CD4-positive, alpha-beta T cell (primary cell): ENCODE data around the gene R3HCC1L. TPM values are rescaled to one million over a fixed set of nuclear protein-coding genes. Genes with fewer than 3 reads are reported as not detected.

Source experiments
- ATAC-seq: fragments of 200-7000 bp; cut with Tn5 transposase; one replicate; pipeline ENCODE4 v1.10.0; 2022; ENCODE audit warnings: mild to moderate bottlenecking; ENCODE audit not compliant: poor library complexity
- CTCF ChIA-PET: fragments of 350-600 bp; sonication (Branson Sonifier 250); formaldehyde crosslinking; loops from one replicate; lab custom pipeline; 2021; ENCODE audit warnings: antibody characterized with exemption, inconsistent platforms; lab: Charles Lee
- POLR2A ChIA-PET: fragments of 350-600 bp; sonication (Branson Sonifier 250); formaldehyde crosslinking; loops from one replicate; lab custom pipeline; 2021; ENCODE audit warnings: antibody characterized with exemption, inconsistent platforms; lab: Charles Lee
- DNase-seq, 14 experiments: peaks; one replicate each; pipeline ENCODE4 v3.0.0-alpha.2; 2013 to 2020; ENCODE audit warnings: mixed read lengths in 2 of 14
- H3K27ac ChIP-seq, 2 donors: one replicate each; pipeline versions ENCODE4 v1.5.1 to v1.7.0; 2013; ENCODE audit warnings: low read length in 2 of 2, low read depth in 1 of 2, mild to moderate bottlenecking in 1 of 2
- H3K27me3 ChIP-seq, 2 experiments: 1 replicate in 1 of 2; 2 replicates in 1 of 2; pipeline versions ENCODE4 v1.6.1 to v1.7.0; 2013; ENCODE audit warnings: low read length in 2 of 2, control low read depth in 1 of 2, mild to moderate bottlenecking in 1 of 2, moderate library complexity in 1 of 2; ENCODE audit not compliant: insufficient read depth in 2 of 2, control insufficient read depth in 1 of 2
- H3K36me3 ChIP-seq: one replicate; pipeline ENCODE4 v1.6.1; 2013; ENCODE audit warnings: low read length, control low read depth; ENCODE audit not compliant: insufficient read depth
- H3K4me1 ChIP-seq: one replicate; pipeline ENCODE4 v1.6.1; 2013; ENCODE audit warnings: low read length, control low read depth; ENCODE audit not compliant: insufficient read depth
- H3K4me3 ChIP-seq: one replicate; pipeline ENCODE4 v1.5.1; 2013; ENCODE audit warnings: mild to moderate bottlenecking, low read length, moderate library complexity
- H3K9me3 ChIP-seq, 2 experiments: 1 replicate in 1 of 2; 2 replicates in 1 of 2; pipeline versions ENCODE4 v1.6.1 to v1.7.0; 2013; ENCODE audit warnings: low read length in 2 of 2, mild to moderate bottlenecking in 2 of 2, control low read depth in 1 of 2, moderate library complexity in 1 of 2; ENCODE audit not compliant: control insufficient read depth in 1 of 2, insufficient read depth in 1 of 2
- H3K27ac Mint-ChIP-seq: one replicate; pipeline ENCODE4 v1.8.0; 2020; ENCODE audit warnings: mixed read lengths
- H3K27me3 Mint-ChIP-seq: one replicate; pipeline ENCODE4 v1.8.0; 2021; ENCODE audit warnings: mixed read lengths
- H3K36me3 Mint-ChIP-seq: one replicate; pipeline ENCODE4 v1.8.0; 2021; ENCODE audit warnings: low read depth, mixed read lengths
- H3K4me1 Mint-ChIP-seq: one replicate; pipeline ENCODE4 v1.8.0; 2021; ENCODE audit warnings: low read depth, mixed read lengths
- H3K4me3 Mint-ChIP-seq: one replicate; pipeline ENCODE4 v1.8.0; 2020; ENCODE audit warnings: mild to moderate bottlenecking, mixed read lengths
- H3K9me3 Mint-ChIP-seq: one replicate; pipeline ENCODE4 v1.8.0; 2020; ENCODE audit warnings: mixed read lengths
- intact Hi-C, 2 experiments: fragments of 100-400 bp; cut with DNase I in 1 of 2; cut with micrococcal nuclease in 1 of 2; formaldehyde crosslinking; loops; one replicate each; pipeline versions ENCODE4 v1.15.1 to v1.9.0; 2023 to 2025; cut with DNase I, micrococcal nuclease
- total RNA-seq, 174 experiments: library from RNA in 2 of 174; stranded (reverse) in 2 of 174; gene quantifications; one replicate each; pipeline ENCODE4 v1.2.3 and lab custom pipeline; 2021 to 2026
- TF ChIP-seq, protein P1 (sequence below): fragments of 200-600 bp; IDR thresholded peaks from one replicate; pipeline ENCODE4 v1.8.0; 2022; ENCODE audit warnings: antibody characterized with exemption, mild to moderate bottlenecking

Gene R3HCC1L
- total RNA-seq, 2 experiments from 2014 or later = 12.7 to 13.7 TPM

DNA sequence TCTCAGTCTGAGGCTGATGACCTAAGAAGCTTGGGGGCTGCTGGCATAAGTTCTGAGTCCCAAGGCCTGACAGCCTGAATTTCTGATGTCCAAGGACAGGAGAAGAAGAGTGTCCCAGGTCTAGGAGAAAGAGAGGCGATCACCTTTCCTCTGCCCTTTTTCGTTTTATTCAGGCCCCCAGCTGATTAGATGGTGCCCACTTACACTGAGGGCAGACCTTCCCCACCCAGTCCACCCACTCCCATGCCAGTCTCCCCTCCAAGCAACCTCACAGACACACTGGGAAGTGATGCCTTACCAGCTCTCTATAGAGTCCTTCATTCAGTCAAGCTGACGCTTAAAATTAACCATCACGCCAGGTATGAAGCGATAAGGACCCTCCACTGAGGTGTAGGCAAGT is 152.9 kb downstream of the R3HCC1L start:
- CTCF ChIA-PET = no interaction called here

DNA sequence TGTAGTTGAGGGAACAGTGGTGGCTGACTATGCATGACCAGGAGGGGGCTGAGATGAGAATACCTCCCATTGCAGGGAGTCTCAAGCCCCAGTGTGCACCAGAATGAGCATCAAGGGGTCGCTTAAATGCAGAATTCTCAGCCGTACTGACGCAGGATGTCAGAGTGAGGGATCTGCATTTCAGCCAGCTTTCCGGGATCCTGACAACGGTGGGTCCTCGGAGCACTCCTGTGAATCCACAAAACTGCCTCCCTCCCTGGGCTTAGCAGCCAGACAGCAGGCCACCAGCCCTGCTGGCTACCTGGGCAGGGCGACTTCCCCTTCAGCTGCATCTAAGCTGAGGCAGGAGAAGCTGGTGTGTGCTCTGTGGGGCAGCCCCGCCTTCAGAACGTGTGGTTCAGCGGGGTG is 155.3 kb downstream of the R3HCC1L start:
- Histone ChIP-seq H3K9me3 (no peaks in the 10 kb centered on the region), H3K27me3 (peaks cover 6 to 9% of the 10 kb centered on the region in 2 experiments), H3K36me3 (no peaks in the 10 kb centered on the region), H3K4me3 (no peak overlapping the region), H3K4me1 (no peaks in the 10 kb centered on the region), H3K27ac (no peak overlapping the region)
- TF ChIP-seq, protein P1, sequence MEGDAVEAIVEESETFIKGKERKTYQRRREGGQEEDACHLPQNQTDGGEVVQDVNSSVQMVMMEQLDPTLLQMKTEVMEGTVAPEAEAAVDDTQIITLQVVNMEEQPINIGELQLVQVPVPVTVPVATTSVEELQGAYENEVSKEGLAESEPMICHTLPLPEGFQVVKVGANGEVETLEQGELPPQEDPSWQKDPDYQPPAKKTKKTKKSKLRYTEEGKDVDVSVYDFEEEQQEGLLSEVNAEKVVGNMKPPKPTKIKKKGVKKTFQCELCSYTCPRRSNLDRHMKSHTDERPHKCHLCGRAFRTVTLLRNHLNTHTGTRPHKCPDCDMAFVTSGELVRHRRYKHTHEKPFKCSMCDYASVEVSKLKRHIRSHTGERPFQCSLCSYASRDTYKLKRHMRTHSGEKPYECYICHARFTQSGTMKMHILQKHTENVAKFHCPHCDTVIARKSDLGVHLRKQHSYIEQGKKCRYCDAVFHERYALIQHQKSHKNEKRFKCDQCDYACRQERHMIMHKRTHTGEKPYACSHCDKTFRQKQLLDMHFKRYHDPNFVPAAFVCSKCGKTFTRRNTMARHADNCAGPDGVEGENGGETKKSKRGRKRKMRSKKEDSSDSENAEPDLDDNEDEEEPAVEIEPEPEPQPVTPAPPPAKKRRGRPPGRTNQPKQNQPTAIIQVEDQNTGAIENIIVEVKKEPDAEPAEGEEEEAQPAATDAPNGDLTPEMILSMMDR = no peak
- DNase-seq (no peak), ATAC-seq (no peak)
- intact Hi-C loops = no loop called here
- H3K27ac Mint-ChIP-seq = no peak overlapping the region
- no peaks in the 10 kb centered on the region for H3K36me3 Mint-ChIP-seq
- no peaks in the 10 kb centered on the region for H3K4me1 Mint-ChIP-seq
- POLR2A ChIA-PET = no interaction called here
- peaks cover 22% of the 10 kb centered on the region for H3K27me3 Mint-ChIP-seq
- no peak overlapping the region for H3K4me3 Mint-ChIP-seq
- H3K9me3 Mint-ChIP-seq = no peaks in the 10 kb centered on the region
- CTCF ChIA-PET = no interaction called here

More for the DNA sequence above, 152.9 kb downstream of the R3HCC1L start:
- Histone ChIP-seq H3K27me3 (peaks cover 11 to 16% of the 10 kb centered on the region in 2 experiments), H3K36me3 (no peaks in the 10 kb centered on the region), H3K27ac (no peak overlapping the region), H3K4me1 (no peaks in the 10 kb centered on the region), H3K9me3 (peaks cover 0 to 1% of the 10 kb centered on the region in 2 experiments), H3K4me3 (no peak overlapping the region)
- ATAC-seq = no peak
- Mint-ChIP-seq H3K36me3 (no peaks in the 10 kb centered on the region), H3K27ac (no peak overlapping the region), H3K9me3 (no peaks in the 10 kb centered on the region), H3K27me3 (peaks cover 24% of the 10 kb centered on the region), H3K4me1 (no peaks in the 10 kb centered on the region), H3K4me3 (no peak overlapping the region)
- POLR2A ChIA-PET = no interaction called here
- DNase-seq = no peak
- TF ChIP-seq, protein P1 = no peak
- intact Hi-C loops = no loop called here

DNA sequence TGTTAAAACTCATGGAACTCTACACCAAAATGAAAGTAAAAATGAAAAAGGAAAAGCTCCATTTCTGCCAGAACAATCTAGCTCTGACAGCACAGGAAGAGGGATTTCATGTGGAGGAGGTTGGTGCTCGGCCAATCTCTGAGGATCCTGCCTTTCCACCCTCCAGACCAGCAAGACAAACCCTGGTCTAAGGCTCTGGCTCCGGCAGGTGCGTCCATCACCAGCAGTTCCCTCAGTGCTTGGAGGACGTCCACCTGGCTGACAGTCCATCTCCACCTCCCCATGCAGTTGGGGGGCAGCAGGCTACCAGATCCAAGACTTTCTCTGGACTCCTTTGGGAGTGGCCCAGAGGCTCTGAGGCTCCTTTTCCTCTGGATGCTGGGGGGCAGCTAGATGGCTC is 158.5 kb downstream of the R3HCC1L start:
- no peak overlapping the region for H3K4me3 ChIP-seq
- H3K27me3 Mint-ChIP-seq = peaks cover 30% of the 10 kb centered on the region
- no peaks in the 10 kb centered on the region for H3K4me1 Mint-ChIP-seq
- peaks cover 0 to 12% of the 10 kb centered on the region in 2 experiments for H3K27me3 ChIP-seq
- no peak overlapping the region for H3K27ac Mint-ChIP-seq
- DNase-seq = no peak
- H3K4me3 Mint-ChIP-seq = no peak overlapping the region
- TF ChIP-seq, protein P1 = no peak
- ChIA-PET POLR2A (no interaction called here), CTCF (no interaction called here)
- no peaks in the 10 kb centered on the region for H3K36me3 Mint-ChIP-seq
- no peaks in the 10 kb centered on the region for H3K36me3 ChIP-seq
- no peaks in the 10 kb centered on the region for H3K9me3 Mint-ChIP-seq
- no peaks in the 10 kb centered on the region for H3K4me1 ChIP-seq
- no peak overlapping the region for H3K27ac ChIP-seq
- H3K9me3 ChIP-seq = no peaks in the 10 kb centered on the region
- ATAC-seq = no peak
- intact Hi-C loops = no loop called here
